GM23248 (cell line): ENCODE results near the gene PPP2R2D. TPM values are rescaled to one million over a fixed set of nuclear protein-coding genes. Genes with fewer than 3 reads are reported as not detected.

ENCODE experiments used
- DNase-seq: peaks from one replicate; pipeline ENCODE4 v3.0.0-alpha.2; 2015
- H2AFZ ChIP-seq: fragments of 200-600 bp; sonication (generic); 2 replicates; pipeline ENCODE4 v1.6.1; 2016; ENCODE audit warnings: antibody characterized with exemption
- H3F3A ChIP-seq: fragments of 200-600 bp; sonication (generic); 2 replicates; pipeline ENCODE4 v1.6.1; 2016; ENCODE audit warnings: mild to moderate bottlenecking, antibody characterized with exemption, mixed run types; ENCODE audit not compliant: insufficient read depth
- H3K27ac ChIP-seq: fragments of 200-600 bp; sonication (generic); 2 replicates; pipeline ENCODE4 v1.5.1; 2016; ENCODE audit warnings: mild to moderate bottlenecking
- H3K27me3 ChIP-seq: fragments of 200-600 bp; sonication (generic); replicated peaks from 2 replicates; pipeline ENCODE4 v1.6.1; 2016; ENCODE audit warnings: mild to moderate bottlenecking; ENCODE audit not compliant: insufficient read depth
- H3K36me3 ChIP-seq: fragments of 200-600 bp; sonication (generic); 2 replicates; pipeline ENCODE4 v1.6.1; 2016; ENCODE audit warnings: low read depth, mild to moderate bottlenecking
- H3K4me1 ChIP-seq: fragments of 200-600 bp; sonication (generic); 2 replicates; pipeline ENCODE4 v1.6.1; 2016; ENCODE audit warnings: mild to moderate bottlenecking; ENCODE audit not compliant: insufficient read depth
- H3K4me2 ChIP-seq: fragments of 200-600 bp; sonication (generic); one replicate; pipeline ENCODE4 v1.6.1; 2016; ENCODE audit warnings: mild to moderate bottlenecking; ENCODE audit not compliant: unreplicated experiment
- H3K4me3 ChIP-seq: fragments of 200-600 bp; sonication (generic); 2 replicates; pipeline ENCODE4 v1.5.1; 2016; ENCODE audit warnings: mild to moderate bottlenecking
- H3K79me2 ChIP-seq: fragments of 200-600 bp; sonication (generic); 2 replicates; pipeline ENCODE4 v1.6.1; 2016; ENCODE audit warnings: mild to moderate bottlenecking; ENCODE audit not compliant: insufficient read depth
- H3K9ac ChIP-seq: fragments of 200-600 bp; sonication (generic); 2 replicates; pipeline ENCODE4 v1.6.1; 2016; ENCODE audit warnings: mild to moderate bottlenecking
- H3K9me2 ChIP-seq: fragments of 200-600 bp; sonication (generic); 2 replicates; pipeline ENCODE4 v1.6.1; 2016; ENCODE audit warnings: mixed run types, mild to moderate bottlenecking, moderate library complexity; ENCODE audit not compliant: insufficient read depth
- H3K9me3 ChIP-seq: fragments of 200-600 bp; sonication (generic); one replicate; pipeline ENCODE4 v1.6.1; 2017; ENCODE audit warnings: low read depth
- H4K20me1 ChIP-seq: fragments of 200-600 bp; sonication (generic); 2 replicates; pipeline ENCODE4 v1.6.0; 2016; ENCODE audit not compliant: insufficient read depth
- EZH2 ChIP-seq: fragments of 200-600 bp; sonication (generic); IDR thresholded peaks from 2 replicates; pipeline ENCODE4 v1.6.1; 2018; ENCODE audit warnings: antibody characterized with exemption, mild to moderate bottlenecking; ENCODE audit not compliant: insufficient read depth, poor library complexity, severe bottlenecking
- EZH2phosphoT487 ChIP-seq: fragments of 200-600 bp; sonication (generic); IDR thresholded peaks from 2 replicates; pipeline ENCODE4 v1.6.1; 2018; ENCODE audit warnings: antibody characterized with exemption, moderate library complexity, mild to moderate bottlenecking, low read depth; ENCODE audit not compliant: insufficient read depth
- WGBS, 2 experiments: methylation state at CpG; one replicate each; pipeline ENCODE4 v1.1.6; 2015 to 2017; ENCODE audit warnings: low lambda C conversion rate in 2 of 2, low coverage in 1 of 2; ENCODE audit errors: missing lambda C conversion rate in 2 of 2; 5-methylcytosine and 5-hydroxymethylcytosine counted together
- in situ Hi-C: fragments of 300-500 bp; cut with MboI; formaldehyde crosslinking; loops from 2 replicates; pipeline ENCODE4 v1.15.0; 2020
- polyA plus RNA-seq: library from polyadenylated mRNA; unstranded; fragments of >200 nt; fragmentation: Nextera tagmentation; extraction: Ambion mirVana; gene quantifications from 2 replicates; pipeline ENCODE4 v1.2.1, GENCODE V29; 2016
- total RNA-seq: library from RNA; depleted of rRNA; stranded (reverse); fragments of >200 nt; shearing (Covaris generic); gene quantifications from 2 replicates; pipeline ENCODE4 v1.2.3, GENCODE V29; 2014

Gene PPP2R2D
- total and polyA plus RNA-seq, 2 experiments from 2014 or later = 18.5 to 26.2 TPM

DNA sequence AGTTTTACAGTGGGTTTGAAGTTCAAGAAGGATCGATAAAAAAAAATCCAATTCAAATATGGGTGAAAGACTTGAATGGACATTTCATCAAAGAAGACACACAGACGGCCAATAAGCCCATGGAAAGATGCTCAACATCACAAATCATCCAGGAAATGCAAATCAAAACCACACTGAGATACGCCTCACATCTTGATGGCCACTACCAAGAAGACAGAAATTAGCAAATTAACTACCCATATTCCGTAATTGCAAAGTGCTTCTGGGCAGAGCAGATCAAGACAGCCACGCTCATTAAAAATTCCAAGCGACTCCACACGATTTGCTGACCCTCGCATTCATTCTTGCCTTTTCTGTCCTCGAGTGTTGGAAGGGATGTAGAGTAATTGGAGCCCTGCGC, 34.1 kb upstream of the PPP2R2D start:
- Histone ChIP-seq H3K27ac (no peak overlapping the region), H3K4me3 (no peak overlapping the region), H3K36me3 (no peaks in the 10 kb centered on the region), H3K9ac (no peak overlapping the region), H3F3A (no peaks in the 10 kb centered on the region), H3K9me2 (no peaks in the 10 kb centered on the region), H3K79me2 (no peaks in the 10 kb centered on the region), H4K20me1 (no peaks in the 10 kb centered on the region), H3K27me3 (no peaks in the 10 kb centered on the region; the same call in 1 of the 2 replicates), H3K4me1 (no peaks in the 10 kb centered on the region), H2AFZ (no peak overlapping the region), H3K4me2 (no peak overlapping the region), H3K9me3 (no peaks in the 10 kb centered on the region)
- DNase-seq = no peak
- no peak for TF ChIP-seq EZH2
- in situ Hi-C loops = no loop called here
- WGBS, 2 experiments = 37 to 40% methylated on average over 10 of the region's 10 CpGs

DNA sequence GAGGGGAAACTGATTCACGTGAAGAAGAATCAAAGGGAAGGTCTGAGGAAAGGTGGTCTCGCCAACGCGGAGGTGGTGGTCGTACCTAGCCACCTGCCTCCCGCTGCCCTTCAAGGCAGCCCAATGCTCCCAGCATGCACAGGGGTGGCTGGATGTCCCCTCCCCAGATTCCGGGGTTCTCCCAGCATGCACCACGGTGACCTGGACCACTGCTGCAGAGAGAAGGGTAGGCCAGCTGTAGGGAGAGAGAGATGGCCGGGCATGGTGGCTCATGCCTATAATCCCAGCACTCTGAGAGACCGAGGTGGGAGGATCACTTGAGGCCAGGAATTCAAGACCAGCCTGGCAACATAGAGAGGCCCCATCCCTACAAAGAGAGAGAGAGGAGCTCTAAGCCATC, 32.4 kb upstream of the PPP2R2D start:
- Histone ChIP-seq H3K36me3 (no peaks in the 10 kb centered on the region), H3K4me1 (no peaks in the 10 kb centered on the region), H3K9me3 (no peaks in the 10 kb centered on the region), H3K4me2 (no peak overlapping the region), H2AFZ (no peak overlapping the region), H3K79me2 (no peaks in the 10 kb centered on the region), H3K9ac (no peak overlapping the region), H3K27me3 (no peaks in the 10 kb centered on the region; the same call in 1 of the 2 replicates), H3K4me3 (no peak overlapping the region), H3K27ac (no peak overlapping the region), H3F3A (no peaks in the 10 kb centered on the region), H4K20me1 (no peaks in the 10 kb centered on the region), H3K9me2 (no peaks in the 10 kb centered on the region)
- no peak for DNase-seq
- WGBS, 2 experiments = 53 to 59% methylated on average over 10 of the region's 10 CpGs
- TF ChIP-seq EZH2phosphoT487 (no peak), EZH2 (no peak)
- in situ Hi-C loops = no loop called here

DNA sequence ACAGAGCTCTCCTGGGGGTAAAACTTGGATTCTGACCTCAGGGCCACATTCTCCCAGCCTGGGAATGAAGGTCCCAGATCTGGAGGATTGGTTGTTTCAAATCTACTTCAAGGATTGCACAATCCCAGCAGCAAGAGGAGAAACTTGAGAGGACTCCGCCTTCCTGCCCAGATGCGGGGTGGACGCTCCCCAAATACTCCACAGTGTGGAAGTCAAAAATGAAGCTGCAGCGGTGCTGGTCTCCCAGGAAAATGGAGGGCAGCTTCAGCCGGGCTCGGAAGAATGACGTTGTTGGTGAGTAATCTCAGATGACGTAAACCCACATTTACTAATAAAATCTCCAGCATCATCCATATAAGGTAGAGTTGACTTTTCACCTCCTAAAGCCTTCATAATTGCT, 31.5 kb upstream of the PPP2R2D start:
- DNase-seq = no peak
- in situ Hi-C loops = no loop called here
- WGBS, 2 experiments = 82 to 84% methylated on average over 8 of the region's 8 CpGs
- TF ChIP-seq EZH2phosphoT487 (no peak), EZH2 (no peak)
- H3K79me2 ChIP-seq = no peaks in the 10 kb centered on the region
- H3F3A ChIP-seq = no peaks in the 10 kb centered on the region
- no peaks in the 10 kb centered on the region for H3K4me1 ChIP-seq
- H3K9me3 ChIP-seq = no peaks in the 10 kb centered on the region
- no peaks in the 10 kb centered on the region for H3K9me2 ChIP-seq
- no peaks in the 10 kb centered on the region for H3K36me3 ChIP-seq
- no peak overlapping the region for H3K4me3 ChIP-seq
- H4K20me1 ChIP-seq = no peaks in the 10 kb centered on the region
- no peak overlapping the region for H3K9ac ChIP-seq
- H3K4me2 ChIP-seq = no peak overlapping the region
- no peak overlapping the region for H3K27ac ChIP-seq
- no peak overlapping the region for H2AFZ ChIP-seq
- no peaks in the 10 kb centered on the region; the same call in 1 of the 2 replicates for H3K27me3 ChIP-seq

DNA sequence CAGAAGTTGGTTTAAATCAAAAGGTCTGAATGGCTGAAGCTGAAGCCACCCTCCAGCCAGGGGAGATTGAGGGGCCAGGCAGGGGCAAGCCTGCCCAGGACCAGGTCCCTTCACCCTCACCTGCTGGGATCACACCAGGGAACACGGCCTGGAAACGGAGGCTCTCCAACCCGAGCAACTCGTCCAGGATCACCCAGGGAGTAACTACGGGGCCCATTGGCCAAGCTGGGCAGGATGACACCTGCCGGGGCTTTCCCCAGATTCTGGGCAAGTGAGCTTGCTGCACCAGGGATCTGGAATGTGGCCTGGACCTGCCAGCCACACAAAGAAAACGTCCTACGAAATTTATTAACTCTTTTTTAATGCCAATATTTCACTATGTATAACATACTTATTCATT, 30.4 kb upstream of the PPP2R2D start:
- Histone ChIP-seq H3F3A (no peaks in the 10 kb centered on the region), H3K4me1 (no peaks in the 10 kb centered on the region), H3K9me3 (no peaks in the 10 kb centered on the region), H3K4me2 (no peak overlapping the region), H4K20me1 (no peaks in the 10 kb centered on the region), H2AFZ (no peak overlapping the region), H3K36me3 (no peaks in the 10 kb centered on the region), H3K9me2 (no peaks in the 10 kb centered on the region), H3K4me3 (no peak overlapping the region), H3K27me3 (no peaks in the 10 kb centered on the region; the same call in none of the 2 replicates), H3K9ac (no peak overlapping the region), H3K79me2 (no peaks in the 10 kb centered on the region), H3K27ac (no peak overlapping the region)
- no peak for DNase-seq
- in situ Hi-C loops = loop anchor here (10.0 kb wide), 1 partner anchor 1686 kb away; no protein-coding TSS in a partner anchor
- WGBS, 2 experiments = 34 to 38% methylated on average over 8 of the region's 8 CpGs
- no peak for TF ChIP-seq EZH2phosphoT487
- TF ChIP-seq EZH2 = no peak

DNA sequence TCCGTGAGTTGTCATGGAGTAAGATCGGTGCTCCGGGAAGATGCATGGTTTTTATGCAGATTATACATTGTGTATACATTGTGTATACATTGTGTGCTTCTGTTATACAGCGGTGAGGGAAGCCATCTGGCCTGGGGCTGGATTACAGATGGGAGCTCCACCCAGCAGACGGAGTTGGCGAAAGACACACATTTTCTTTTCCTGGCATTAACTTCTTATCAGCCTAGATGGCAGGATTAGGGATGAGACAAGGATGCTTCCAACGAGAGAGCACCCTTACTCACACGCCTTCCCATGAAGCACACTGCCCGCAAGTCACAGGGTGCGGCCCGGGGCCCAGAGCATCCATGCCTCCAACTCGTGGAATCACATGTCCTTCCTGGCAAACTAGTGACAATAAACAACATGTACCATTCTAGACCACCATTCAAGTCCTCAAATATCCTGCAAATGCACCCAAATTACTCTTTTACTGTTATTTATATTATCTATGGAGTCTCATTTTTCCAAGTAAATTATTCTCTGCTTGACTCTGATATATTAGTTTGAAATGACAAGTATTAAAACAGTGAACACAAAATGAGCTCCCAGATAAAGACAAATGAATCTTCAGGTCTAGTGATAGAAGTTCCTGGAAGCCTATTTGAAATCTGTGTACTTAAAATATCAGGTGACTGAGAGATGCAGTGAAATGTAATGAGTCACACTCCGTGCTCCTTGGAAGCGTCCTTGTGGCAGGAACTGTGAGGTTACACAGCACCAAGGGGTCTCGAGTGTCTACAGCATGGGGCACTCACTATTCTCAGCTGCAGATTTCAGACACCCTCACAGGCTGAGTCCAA, 29.8 kb upstream of the PPP2R2D start:
- Histone ChIP-seq H2AFZ (no peak overlapping the region), H3K27me3 (no peaks in the 10 kb centered on the region; the same call in none of the 2 replicates), H3K27ac (no peak overlapping the region), H3F3A (no peaks in the 10 kb centered on the region), H3K9me3 (no peaks in the 10 kb centered on the region), H3K4me3 (no peak overlapping the region), H3K36me3 (no peaks in the 10 kb centered on the region), H3K79me2 (no peaks in the 10 kb centered on the region), H3K9ac (no peak overlapping the region), H3K4me1 (no peaks in the 10 kb centered on the region), H3K9me2 (no peaks in the 10 kb centered on the region), H4K20me1 (no peaks in the 10 kb centered on the region), H3K4me2 (no peak overlapping the region)
- DNase-seq = no peak
- in situ Hi-C loops = loop anchor here (10.0 kb wide), 1 partner anchor 1686 kb away; no protein-coding TSS in a partner anchor
- 43 to 47% methylated on average over 15 of the region's 15 CpGs for WGBS, 2 experiments
- TF ChIP-seq EZH2 = no peak
- TF ChIP-seq EZH2phosphoT487 = no peak
